ENCODE data around the gene MMP24.

The MMP24 gene

DNA sequence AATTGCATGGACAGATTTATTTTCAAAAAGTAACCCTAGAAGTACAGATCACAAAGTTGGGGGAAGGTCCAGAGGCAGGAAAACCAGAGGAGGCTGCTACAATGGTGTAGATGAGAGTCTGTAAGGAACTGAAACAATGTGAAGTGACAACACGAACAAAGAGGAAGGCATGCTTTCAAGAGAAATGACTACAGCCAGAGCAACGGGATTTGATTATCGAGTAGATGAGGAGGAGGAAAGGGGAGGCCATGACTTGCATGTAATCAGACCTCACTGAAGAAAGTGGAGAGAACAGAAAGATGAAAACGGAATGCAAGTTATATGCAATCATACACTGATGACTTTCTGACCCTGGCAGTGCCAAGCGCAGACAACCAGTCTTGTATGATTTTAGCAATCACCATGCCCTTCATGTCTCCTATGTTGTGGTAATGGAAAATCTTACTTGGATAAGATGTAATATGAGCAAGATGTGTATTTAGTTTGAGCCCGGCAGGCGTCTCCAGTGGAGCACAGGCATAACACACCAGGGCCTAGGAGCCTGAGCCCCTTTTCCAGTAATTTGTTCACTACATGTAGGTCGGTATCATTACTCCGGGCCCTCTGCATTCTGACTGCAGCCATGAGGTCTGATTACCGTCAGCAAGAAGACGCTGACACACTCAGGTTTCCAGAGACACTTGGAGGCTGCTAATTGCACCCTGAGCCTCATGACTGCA lies 99.7 kb downstream of the MMP24 start:
- Histone ChIP-seq H3K9me3 (no peaks in the 10 kb centered on the region), H3K27me3 (no peaks in the 10 kb centered on the region), H3K27ac (no peak overlapping the region), H3K4me3 (no peak overlapping the region), H3K4me1 (no peaks in the 10 kb centered on the region), H3K36me3 (peaks cover 0 to 6% (median 0%) of the 10 kb centered on the region in 3 donors)
- TF ChIP-seq, protein P1, sequence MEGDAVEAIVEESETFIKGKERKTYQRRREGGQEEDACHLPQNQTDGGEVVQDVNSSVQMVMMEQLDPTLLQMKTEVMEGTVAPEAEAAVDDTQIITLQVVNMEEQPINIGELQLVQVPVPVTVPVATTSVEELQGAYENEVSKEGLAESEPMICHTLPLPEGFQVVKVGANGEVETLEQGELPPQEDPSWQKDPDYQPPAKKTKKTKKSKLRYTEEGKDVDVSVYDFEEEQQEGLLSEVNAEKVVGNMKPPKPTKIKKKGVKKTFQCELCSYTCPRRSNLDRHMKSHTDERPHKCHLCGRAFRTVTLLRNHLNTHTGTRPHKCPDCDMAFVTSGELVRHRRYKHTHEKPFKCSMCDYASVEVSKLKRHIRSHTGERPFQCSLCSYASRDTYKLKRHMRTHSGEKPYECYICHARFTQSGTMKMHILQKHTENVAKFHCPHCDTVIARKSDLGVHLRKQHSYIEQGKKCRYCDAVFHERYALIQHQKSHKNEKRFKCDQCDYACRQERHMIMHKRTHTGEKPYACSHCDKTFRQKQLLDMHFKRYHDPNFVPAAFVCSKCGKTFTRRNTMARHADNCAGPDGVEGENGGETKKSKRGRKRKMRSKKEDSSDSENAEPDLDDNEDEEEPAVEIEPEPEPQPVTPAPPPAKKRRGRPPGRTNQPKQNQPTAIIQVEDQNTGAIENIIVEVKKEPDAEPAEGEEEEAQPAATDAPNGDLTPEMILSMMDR (IDR thresholded peaks at IDR 0.05) = no peak
- no peak for DNase-seq
- intact Hi-C loops (cut with DNase I; ENCODE audit: low total_unique reads) = no loop called here

Measured in tibial artery (tissue), 4 donors.